HCT116 (cell line): Measurements from ENCODE around the gene RCBTB2. TPM values are rescaled to one million over a fixed set of nuclear protein-coding genes. Genes with fewer than 3 reads are reported as not detected.

Source experiments
- ATAC-seq: fragments of 200-7000 bp; cut with Tn5 transposase; 2 replicates; pipeline ENCODE4 v1.9.1; 2020; ENCODE audit warnings: mild to moderate bottlenecking, moderate library complexity
- BruUV-seq: library from RNA; stranded (reverse); fragments of 400-500 nt; replicated peaks from 2 replicates; lab custom pipeline; 2021; lab: Mats Ljungman, UMichigan
- CTCF ChIA-PET: fragments of 300-600 bp; sonication (Branson Sonifier 250); formaldehyde crosslinking; loops from one replicate; lab custom pipeline; 2021; ENCODE audit warnings: antibody characterized with exemption; lab: Charles Lee
- POLR2A ChIA-PET: fragments of 300-600, 350-600 bp; sonication (Branson Sonifier 250); formaldehyde crosslinking; loops from one replicate; lab custom pipeline; 2021; ENCODE audit warnings: antibody characterized with exemption; lab: Charles Lee
- RAD21 ChIA-PET, 2 experiments: fragments of 300-600 bp; sonication (Branson Sonifier 250); formaldehyde crosslinking; loops; one replicate each; lab custom pipeline; 2023; ENCODE audit warnings: low total read pairs in 2 of 2; ENCODE audit not compliant: uncharacterized antibody in 2 of 2, unreplicated experiment in 2 of 2, low non-redundant PET in 1 of 2; lab: Charles Lee
- DNase-seq: peaks from one replicate; pipeline ENCODE4 v3.0.0-alpha.2; 2010; ENCODE audit warnings: low read depth, low spot score
- H2AFZ ChIP-seq: fragments of 200-600 bp; shearing (Covaris generic), sonication (generic); 2 replicates; pipeline ENCODE4 v1.6.1; 2017; ENCODE audit warnings: low read depth, mixed run types, mixed read lengths, antibody characterized with exemption, low read length; ENCODE audit not compliant: poor library complexity, severe bottlenecking
- H3K27ac ChIP-seq: 2 replicates; pipeline ENCODE4 v1.5.1; 2012; ENCODE audit warnings: low read depth, low read length
- H3K27me3 ChIP-seq: fragments of 200-600 bp; sonication (generic); 2 replicates; pipeline ENCODE4 v1.6.1; 2016; ENCODE audit warnings: mixed run types, low read length, mixed read lengths; ENCODE audit not compliant: insufficient read depth
- H3K36me3 ChIP-seq, 2 experiments: fragments of 200-500 bp in 1 of 2; fragments of 200-600 bp in 1 of 2; sonication (Bioruptor generic) in 1 of 2; sonication (generic) in 1 of 2; 2 replicates each; pipeline versions ENCODE4 v1.5.1 to v1.6.1; 2014 to 2016; ENCODE audit warnings: low read length in 2 of 2, inconsistent platforms in 1 of 2, mixed read lengths in 1 of 2, mixed run types in 1 of 2; ENCODE audit not compliant: insufficient read depth in 2 of 2, control insufficient read depth in 1 of 2
- H3K4me1 ChIP-seq, 2 experiments: fragments of 200-600 bp in 1 of 2; sonication (generic) in 1 of 2; 2 replicates each; pipeline versions ENCODE4 v1.5.1 to v1.6.1; 2012 to 2017; ENCODE audit warnings: low read length in 2 of 2, inconsistent platforms in 1 of 2, mild to moderate bottlenecking in 1 of 2, mixed read lengths in 1 of 2, mixed run types in 1 of 2, moderate library complexity in 1 of 2; ENCODE audit not compliant: insufficient read depth in 2 of 2, control insufficient read depth in 1 of 2
- H3K4me2 ChIP-seq: fragments of 200-600 bp; sonication (generic); 2 replicates; pipeline ENCODE4 v1.6.1; 2017; ENCODE audit warnings: mixed run types, low read length, mixed read lengths
- H3K4me3 ChIP-seq, 2 experiments: fragments of 200-600 bp in 1 of 2; sonication (generic) in 1 of 2; replicated peaks in 1 of 2; 2 replicates each; pipeline ENCODE4 v1.5.1; 2011 to 2016; ENCODE audit warnings: low read length in 2 of 2, control low read depth in 1 of 2, low read depth in 1 of 2, mild to moderate bottlenecking in 1 of 2, mixed read lengths in 1 of 2, mixed run types in 1 of 2
- H3K79me2 ChIP-seq: fragments of 200-600 bp; sonication (generic); 2 replicates; pipeline ENCODE4 v1.6.1; 2017; ENCODE audit warnings: mild to moderate bottlenecking, mixed run types, low read length, moderate library complexity, mixed read lengths; ENCODE audit not compliant: insufficient read depth
- H3K9ac ChIP-seq: fragments of 200-600 bp; sonication (generic); 2 replicates; pipeline ENCODE4 v1.6.1; 2016; ENCODE audit warnings: low read length, mixed read lengths
- H3K9me2 ChIP-seq: fragments of 200-600 bp; sonication (generic), shearing (Covaris generic); 2 replicates; pipeline ENCODE4 v1.6.1; 2017; ENCODE audit warnings: mixed run types, mild to moderate bottlenecking, moderate library complexity; ENCODE audit not compliant: insufficient read depth
- H3K9me3 ChIP-seq, 2 experiments: fragments of 200-500 bp in 1 of 2; fragments of 200-600 bp in 1 of 2; sonication (Bioruptor generic) in 1 of 2; sonication (generic) in 1 of 2; 2 replicates each; pipeline ENCODE4 v1.6.1; 2014 to 2017; ENCODE audit warnings: low read length in 2 of 2, mixed read lengths in 2 of 2, inconsistent platforms in 1 of 2, low read depth in 1 of 2, mild to moderate bottlenecking in 1 of 2, mixed run types in 1 of 2, moderate library complexity in 1 of 2; ENCODE audit not compliant: control insufficient read depth in 1 of 2, insufficient read depth in 1 of 2
- H4K20me1 ChIP-seq: fragments of 200-600 bp; sonication (generic), shearing (Covaris generic); 2 replicates; pipeline ENCODE4 v1.6.1; 2017; ENCODE audit warnings: mixed run types, mild to moderate bottlenecking, moderate library complexity; ENCODE audit not compliant: insufficient read depth
- ATF3 ChIP-seq: IDR thresholded peaks from 2 replicates; pipeline ENCODE4 v1.6.1; 2012
- CBX3 ChIP-seq: IDR thresholded peaks from 2 replicates; pipeline ENCODE4 v1.6.1; 2012; ENCODE audit warnings: low read depth
- ELF1 ChIP-seq: IDR thresholded peaks from 2 replicates; pipeline ENCODE4 v1.6.1; 2012; ENCODE audit warnings: low read depth, borderline replicate concordance
- EZH2phosphoT487 ChIP-seq: fragments of 200-600 bp; IDR thresholded peaks from 2 replicates; pipeline ENCODE4 v1.6.1; 2018; ENCODE audit warnings: antibody characterized with exemption, borderline replicate concordance
- JUND ChIP-seq: IDR thresholded peaks from 2 replicates; pipeline ENCODE4 v1.6.1; 2012
- POLR2A ChIP-seq: IDR thresholded peaks from 2 replicates; pipeline ENCODE4 v1.7.0; 2011; ENCODE audit warnings: borderline replicate concordance; ENCODE audit not compliant: insufficient read depth, insufficient read length; ENCODE audit errors: extremely low read depth
- RAD21 ChIP-seq: IDR thresholded peaks from 2 replicates; pipeline ENCODE4 v1.6.1; 2012; ENCODE audit warnings: low read depth, mild to moderate bottlenecking
- SIN3A ChIP-seq: IDR thresholded peaks from 2 replicates; pipeline ENCODE4 v1.6.1; 2012; ENCODE audit warnings: low read depth
- SP1 ChIP-seq: IDR thresholded peaks from 2 replicates; pipeline ENCODE4 v1.6.1; 2012; ENCODE audit warnings: low read depth
- TCF7L2 ChIP-seq: IDR thresholded peaks from 2 replicates; pipeline ENCODE4 v1.7.0; 2011; ENCODE audit warnings: borderline replicate concordance, inconsistent platforms; ENCODE audit not compliant: insufficient read depth, insufficient read length; ENCODE audit errors: extremely low read depth
- ZBTB33 ChIP-seq: IDR thresholded peaks from 2 replicates; pipeline ENCODE4 v1.6.1; 2011; ENCODE audit warnings: mild to moderate bottlenecking, low read length, moderate library complexity; ENCODE audit not compliant: insufficient replicate concordance; ENCODE audit errors: extremely low read depth
- intact Hi-C: fragments of 100-400 bp; cut with micrococcal nuclease; formaldehyde crosslinking; loops from 2 replicates; pipeline ENCODE4 v1.10.0; 2022
- total RNA-seq: library from RNA; stranded (reverse); gene quantifications from one replicate; pipeline ENCODE4 v1.2.1, GENCODE V29; 2021; ENCODE audit not compliant: unreplicated experiment

RCBTB2 gene
- total RNA-seq, 1 experiment from 2014 or later = 1.3 TPM

DNA sequence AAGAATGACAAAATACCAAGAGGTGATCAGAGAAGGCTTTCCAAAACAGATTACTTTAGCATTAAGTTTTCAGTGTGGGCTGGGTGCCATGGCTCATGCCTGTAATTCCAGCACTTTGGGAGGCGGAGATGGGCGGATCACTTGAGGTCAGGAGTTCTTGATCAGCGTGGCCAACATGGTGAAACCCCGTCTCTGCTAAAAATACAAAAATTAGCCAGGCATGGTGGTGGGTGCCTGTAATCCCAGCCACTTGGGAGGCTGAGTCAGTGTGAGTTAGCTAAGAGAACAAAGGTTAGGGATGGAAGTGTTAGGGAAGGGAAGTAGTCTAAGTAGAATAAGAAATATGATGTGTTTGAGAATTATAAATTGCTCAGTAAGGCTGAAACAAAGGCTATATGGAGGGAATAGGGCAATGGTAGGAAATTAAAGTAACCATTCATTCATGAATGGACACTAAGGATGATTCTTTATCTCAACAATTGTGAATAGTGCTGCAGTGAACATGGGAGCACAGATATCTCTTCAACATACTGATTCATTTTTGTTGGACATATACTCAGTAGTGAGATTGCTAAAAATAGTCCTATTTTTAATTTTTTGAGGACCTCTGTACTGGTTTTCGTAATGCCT lies 3.9 kb upstream of the RCBTB2 start (continued):
- no peak for TF ChIP-seq ZBTB33

- H2AFZ ChIP-seq = no peak overlapping the region
- BruUV-seq = no TSS peak
- CTCF ChIA-PET = no interaction called here
- no peak overlapping the region for H3K9ac ChIP-seq
- no peak overlapping the region for H3K27ac ChIP-seq
- H3K27me3 ChIP-seq = no peaks in the 10 kb centered on the region
- H3K36me3 ChIP-seq = no peaks in the 10 kb centered on the region
- H4K20me1 ChIP-seq = no peaks in the 10 kb centered on the region
- intact Hi-C loops = no loop called here
- H3K79me2 ChIP-seq = no peaks in the 10 kb centered on the region
- TF ChIP-seq ELF1 = no peak
- TF ChIP-seq EZH2phosphoT487 = no peak
- TF ChIP-seq POLR2A = no peak
- TF ChIP-seq SIN3A = no peak
- no peak for TF ChIP-seq JUND
- no peak for TF ChIP-seq SP1
- TF ChIP-seq TCF7L2 = no peak
- no peak for TF ChIP-seq ATF3
- TF ChIP-seq CBX3 = no peak
- TF ChIP-seq RAD21 = no peak
- POLR2A ChIA-PET = no interaction called here
- H3K4me3 ChIP-seq = no peak overlapping the region
- H3K9me2 ChIP-seq = no peaks in the 10 kb centered on the region
- ATAC-seq (no peak), DNase-seq (no peak)
- RAD21 ChIA-PET = no interaction called here
- peaks cover 5 to 13% of the 10 kb centered on the region in 2 experiments; a peak in 2 of 4 replicates for H3K4me1 ChIP-seq
- H3K9me3 ChIP-seq = no peaks in the 10 kb centered on the region
- no peak overlapping the region for H3K4me2 ChIP-seq
These were observed 2.9 kb upstream of the RCBTB2 start for GRCh38 chr13:48535766-48536165.
